ENCODE data around the gene GOLGA1. TPM values are rescaled to one million over a fixed set of nuclear protein-coding genes. Genes with fewer than 3 reads are reported as not detected.

GOLGA1 gene
- polyA plus RNA-seq, 1 of the 3 experiments (the other 2 are of a cell fraction): 10.0 TPM

- peak; percentile 26; the same call in 1 of the 2 replicates for TF ChIP-seq SMC3 (IDR thresholded peaks at IDR 0.05; ENCODE audit: low read depth, low read length)
- TF ChIP-seq MEF2A (IDR thresholded peaks at IDR 0.05; ENCODE audit: borderline replicate concordance, low read depth): no peak
- no peak for TF ChIP-seq FOSL2 (IDR thresholded peaks at IDR 0.05; ENCODE audit: borderline replicate concordance, low read depth)
- no peak for TF ChIP-seq NFIC (IDR thresholded peaks at IDR 0.05; ENCODE audit: borderline replicate concordance)
- peak; percentile 42 for TF ChIP-seq RAD21 (IDR thresholded peaks at IDR 0.05; ENCODE audit: low read length)
- TF ChIP-seq NRF1 (IDR thresholded peaks at IDR 0.05; ENCODE audit: low read depth, low read length): no peak
- TF ChIP-seq TAF1 (IDR thresholded peaks at IDR 0.05; ENCODE audit: borderline replicate concordance, low read depth, low read length): no peak
- TF ChIP-seq ZBTB33 (IDR thresholded peaks at IDR 0.05; ENCODE audit: borderline replicate concordance, low read depth): no peak
- no peak for TF ChIP-seq RFX5 (IDR thresholded peaks at IDR 0.05; ENCODE audit: low read length)
- 0 out of 2 replicates have a peak, but pooled peaks have one; percentile 47 for TF ChIP-seq POLR2AphosphoS5 (IDR thresholded peaks at IDR 0.05; ENCODE audit: low read depth, low read length)
- TF ChIP-seq ELF1 (IDR thresholded peaks at IDR 0.05): no peak; the same call in 1 of the 2 replicates
Measured at GRCh38 chr9:124855944-124856765, 84.7 kb downstream of the GOLGA1 start (continued).

DNA sequence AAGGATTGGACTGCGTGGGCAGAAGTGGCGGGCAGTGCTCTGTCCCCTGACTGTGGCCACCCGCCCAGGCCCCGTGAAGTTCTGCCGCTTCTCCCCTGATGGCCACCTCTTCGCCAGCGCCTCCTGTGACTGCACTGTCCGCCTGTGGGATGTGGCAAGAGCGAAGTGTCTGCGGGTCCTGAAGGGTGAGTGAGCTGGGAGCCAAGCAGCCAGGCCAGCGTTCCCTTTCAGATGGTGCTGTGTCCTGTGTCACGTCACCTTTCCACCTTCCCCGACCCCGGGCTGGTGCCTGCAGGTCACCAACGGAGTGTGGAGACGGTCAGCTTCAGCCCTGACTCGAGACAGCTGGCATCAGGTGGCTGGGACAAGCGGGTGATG lies 85.3 kb downstream of the GOLGA1 start:
- Histone ChIP-seq H3F3A (replicated peaks; ENCODE audit: insufficient read depth) (peaks cover 41% of the 10 kb centered on the region), H3K9me2 (no peaks in the 10 kb centered on the region), H3K27me3 (ENCODE audit: insufficient read depth) (no peaks in the 10 kb centered on the region), H3K4me3 (ENCODE audit: low read depth in 2 of 2, low read length in 1 of 2) (no peak overlapping the region), H2AFZ (ENCODE audit: low read depth) (no peak overlapping the region), H3K79me2 (ENCODE audit: insufficient read depth) (peaks cover 22% of the 10 kb centered on the region), H3K9ac (no peak overlapping the region), H3K4me1 (ENCODE audit: control insufficient read depth in 1 of 2, insufficient read depth in 2 of 2, low read depth in 1 of 2, low read length in 1 of 2) (peaks cover 13 to 26% of the 10 kb centered on the region in 2 experiments; a peak in 1 of 4 replicates), H3K9me3 (no peaks in the 10 kb centered on the region), H3K36me3 (replicated peaks in 1 of 2; ENCODE audit: control insufficient read depth in 1 of 2, insufficient read depth in 2 of 2, low read length in 1 of 2) (peaks cover 30 to 43% of the 10 kb centered on the region in 2 experiments), H3K27ac (ENCODE audit: low read depth in 2 of 2, low read length in 1 of 2) (no peak overlapping the region), H4K20me1 (ENCODE audit: insufficient read depth) (peaks cover 46% of the 10 kb centered on the region), H3K4me2 (no peak overlapping the region)
- TF ChIP-seq NRF1 (IDR thresholded peaks at IDR 0.05; ENCODE audit: low read depth, low read length) (no peak), FOXJ3 (CRISPR knock-in tag; IDR thresholded peaks at IDR 0.05) (no peak), JUND (IDR thresholded peaks at IDR 0.05) (no peak), TAF1 (IDR thresholded peaks at IDR 0.05; ENCODE audit: borderline replicate concordance, low read depth, low read length) (no peak), RCOR1 (IDR thresholded peaks at IDR 0.05; ENCODE audit: low read length) (no peak), YY1 (IDR thresholded peaks at IDR 0.05; ENCODE audit: low read depth) (no peak), POLR2AphosphoS5 (IDR thresholded peaks at IDR 0.05; ENCODE audit: low read depth, low read length) (no peak), EZH2phosphoT487 (IDR thresholded peaks at IDR 0.05; ENCODE audit: borderline replicate concordance, low read depth) (no peak), ELF1 (IDR thresholded peaks at IDR 0.05) (no peak), GABPA (IDR thresholded peaks at IDR 0.05; ENCODE audit: low read depth) (no peak), CHD2 (IDR thresholded peaks at IDR 0.05; ENCODE audit: low read length, partially characterized antibody) (no peak), TEAD4 (IDR thresholded peaks at IDR 0.05; ENCODE audit: borderline replicate concordance, insufficient read depth) (no peak), ZBTB33 (IDR thresholded peaks at IDR 0.05; ENCODE audit: borderline replicate concordance, low read depth) (no peak), FOSL2 (IDR thresholded peaks at IDR 0.05; ENCODE audit: borderline replicate concordance, low read depth) (no peak)
- TF ChIP-seq, protein P1, sequence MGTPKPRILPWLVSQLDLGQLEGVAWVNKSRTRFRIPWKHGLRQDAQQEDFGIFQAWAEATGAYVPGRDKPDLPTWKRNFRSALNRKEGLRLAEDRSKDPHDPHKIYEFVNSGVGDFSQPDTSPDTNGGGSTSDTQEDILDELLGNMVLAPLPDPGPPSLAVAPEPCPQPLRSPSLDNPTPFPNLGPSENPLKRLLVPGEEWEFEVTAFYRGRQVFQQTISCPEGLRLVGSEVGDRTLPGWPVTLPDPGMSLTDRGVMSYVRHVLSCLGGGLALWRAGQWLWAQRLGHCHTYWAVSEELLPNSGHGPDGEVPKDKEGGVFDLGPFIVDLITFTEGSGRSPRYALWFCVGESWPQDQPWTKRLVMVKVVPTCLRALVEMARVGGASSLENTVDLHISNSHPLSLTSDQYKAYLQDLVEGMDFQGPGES (IDR thresholded peaks at IDR 0.05; ENCODE audit: low read depth, low read length): no peak
- TF ChIP-seq, protein P2, sequence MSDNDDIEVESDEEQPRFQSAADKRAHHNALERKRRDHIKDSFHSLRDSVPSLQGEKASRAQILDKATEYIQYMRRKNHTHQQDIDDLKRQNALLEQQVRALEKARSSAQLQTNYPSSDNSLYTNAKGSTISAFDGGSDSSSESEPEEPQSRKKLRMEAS (IDR thresholded peaks at IDR 0.05; ENCODE audit: low read depth): no peak
- TF ChIP-seq, protein P3, sequence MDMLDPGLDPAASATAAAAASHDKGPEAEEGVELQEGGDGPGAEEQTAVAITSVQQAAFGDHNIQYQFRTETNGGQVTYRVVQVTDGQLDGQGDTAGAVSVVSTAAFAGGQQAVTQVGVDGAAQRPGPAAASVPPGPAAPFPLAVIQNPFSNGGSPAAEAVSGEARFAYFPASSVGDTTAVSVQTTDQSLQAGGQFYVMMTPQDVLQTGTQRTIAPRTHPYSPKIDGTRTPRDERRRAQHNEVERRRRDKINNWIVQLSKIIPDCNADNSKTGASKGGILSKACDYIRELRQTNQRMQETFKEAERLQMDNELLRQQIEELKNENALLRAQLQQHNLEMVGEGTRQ (IDR thresholded peaks at IDR 0.05; ENCODE audit: borderline replicate concordance, low read depth, low read length): no peak
- ChIA-PET CTCF (interaction anchor here (0.8 to 33.6 kb wide), 10 partner anchors 20 to 519 kb away, joined by 3 to 1436 read pairs (median 5); partner anchors contain the start of genes NR6A1 and OLFML2A), POLR2A (interaction anchor here (1.1 to 5.0 kb wide), 5 partner anchors 15 to 288 kb away, joined by 3 to 42 read pairs (median 4); partner anchors contain the start of genes NR6A1, OLFML2A and SCAI)
- DNase-seq: no peak
- WGBS (ENCODE audit: low lambda C conversion rate): 93% methylated on average over 14 of the region's 18 CpGs
